Hepatocyte (in vitro differentiated cells): ENCODE results near the gene SLC12A7. TPM values are rescaled to one million over a fixed set of nuclear protein-coding genes. Genes with fewer than 3 reads are reported as not detected.

Source experiments
- DNase-seq: peaks from one replicate; pipeline ENCODE4 v3.0.0-alpha.2; 2016; ENCODE audit warnings: low spot score
- H2AFZ ChIP-seq: fragments of 200-600 bp; sonication (generic); 2 replicates; pipeline ENCODE4 v1.6.0; 2016; ENCODE audit warnings: antibody characterized with exemption, mild to moderate bottlenecking
- H3K27ac ChIP-seq: fragments of 200-600 bp; sonication (generic); 2 replicates; pipeline ENCODE4 v1.5.1; 2016; ENCODE audit warnings: mild to moderate bottlenecking
- H3K27me3 ChIP-seq: fragments of 200-600 bp; sonication (generic); 2 replicates; pipeline ENCODE4 v1.6.1; 2016
- H3K36me3 ChIP-seq: fragments of 200-600 bp; sonication (generic); replicated peaks from 2 replicates; pipeline ENCODE4 v1.5.1; 2016; ENCODE audit warnings: low read depth; ENCODE audit not compliant: insufficient read depth
- H3K4me1 ChIP-seq: fragments of 200-600 bp; sonication (generic); 2 replicates; pipeline ENCODE4 v1.5.1; 2016; ENCODE audit warnings: mild to moderate bottlenecking, moderate library complexity; ENCODE audit not compliant: insufficient read depth
- H3K4me2 ChIP-seq: fragments of 200-600 bp; sonication (generic); 2 replicates; pipeline ENCODE4 v1.6.0; 2016
- H3K4me3 ChIP-seq: fragments of 200-600 bp; sonication (generic); 2 replicates; pipeline ENCODE4 v1.5.1; 2016; ENCODE audit warnings: mild to moderate bottlenecking
- H3K79me2 ChIP-seq: fragments of 200-600 bp; sonication (generic); 2 replicates; pipeline ENCODE4 v1.6.0; 2017; ENCODE audit warnings: mild to moderate bottlenecking
- H3K9me2 ChIP-seq: fragments of 200-600 bp; sonication (generic); replicated peaks from 2 replicates; pipeline ENCODE4 v1.6.0; 2017; ENCODE audit warnings: mild to moderate bottlenecking; ENCODE audit not compliant: insufficient read depth
- H3K9me3 ChIP-seq: fragments of 200-600 bp; sonication (generic); 2 replicates; pipeline ENCODE4 v1.5.1; 2016; ENCODE audit warnings: low read depth, mild to moderate bottlenecking
- H4K20me1 ChIP-seq: fragments of 200-600 bp; sonication (generic); 2 replicates; pipeline ENCODE4 v1.6.0; 2016; ENCODE audit warnings: mild to moderate bottlenecking; ENCODE audit not compliant: insufficient read depth, poor library complexity, severe bottlenecking
- CTCF ChIP-seq: fragments of 200-600 bp; sonication (generic); IDR thresholded peaks from 2 replicates; pipeline ENCODE4 v1.5.1; 2016; ENCODE audit warnings: antibody characterized with exemption, mild to moderate bottlenecking; ENCODE audit not compliant: poor library complexity
- EZH2 ChIP-seq: fragments of 200-600 bp; sonication (generic); IDR thresholded peaks from 2 replicates; pipeline ENCODE4 v1.6.1; 2016; ENCODE audit warnings: antibody characterized with exemption, mild to moderate bottlenecking, borderline replicate concordance
- EZH2phosphoT487 ChIP-seq: fragments of 200-600 bp; sonication (generic); IDR thresholded peaks from one replicate; pipeline ENCODE4 v1.6.1; 2018; ENCODE audit warnings: antibody characterized with exemption, mild to moderate bottlenecking, low read depth, moderate library complexity; ENCODE audit not compliant: unreplicated experiment, severe bottlenecking
- WGBS: methylation state at CpG from one replicate; pipeline ENCODE4 v1.1.6; 2016; ENCODE audit warnings: low lambda C conversion rate; ENCODE audit errors: missing lambda C conversion rate; 5-methylcytosine and 5-hydroxymethylcytosine counted together
- polyA plus RNA-seq: library from polyadenylated mRNA; unstranded; fragments of >200 nt; fragmentation: Nextera tagmentation; extraction: Ambion mirVana; gene quantifications from 2 replicates; pipeline ENCODE4 v1.2.1, GENCODE V29; 2016
- total RNA-seq: library from RNA; depleted of rRNA; stranded (reverse); fragments of >200 nt; gene quantifications from 2 replicates; pipeline ENCODE4 v1.2.3, GENCODE V29; 2014

Gene SLC12A7
- total and polyA plus RNA-seq, 2 experiments from 2014 or later, result 30.2 to 34.3 TPM

GRCh38 chr5:1067141-1068121, 44.4 kb downstream of the SLC12A7 start:
- Histone ChIP-seq H4K20me1 (no peaks in the 10 kb centered on the region), H3K36me3 (no peaks in the 10 kb centered on the region), H3K27me3 (no peaks in the 10 kb centered on the region), H3K4me2 (no peak overlapping the region), H2AFZ (no peak overlapping the region), H3K79me2 (no peaks in the 10 kb centered on the region), H3K27ac (no peak overlapping the region), H3K4me1 (no peaks in the 10 kb centered on the region), H3K9me2 (no peaks in the 10 kb centered on the region), H3K9me3 (no peaks in the 10 kb centered on the region), H3K4me3 (no peak overlapping the region)
- TF ChIP-seq EZH2phosphoT487 (no peak), CTCF (no peak), EZH2 (no peak)
- 90% methylated on average over 45 of the region's 45 CpGs for WGBS
- no peak for DNase-seq

- H2AFZ ChIP-seq, result no peak overlapping the region
- H3K36me3 ChIP-seq, result no peaks in the 10 kb centered on the region
- H3K4me2 ChIP-seq, result no peak overlapping the region
- no peak overlapping the region for H3K4me3 ChIP-seq
- H4K20me1 ChIP-seq, result no peaks in the 10 kb centered on the region
- no peaks in the 10 kb centered on the region for H3K4me1 ChIP-seq
- no peaks in the 10 kb centered on the region for H3K9me2 ChIP-seq
- 89% methylated on average over 12 of the region's 12 CpGs for WGBS
- H3K79me2 ChIP-seq, result no peaks in the 10 kb centered on the region
- H3K9me3 ChIP-seq, result no peaks in the 10 kb centered on the region
- DNase-seq, result no peak
- no peaks in the 10 kb centered on the region for H3K27me3 ChIP-seq
- TF ChIP-seq EZH2 (no peak), CTCF (no peak), EZH2phosphoT487 (no peak)
- H3K27ac ChIP-seq, result no peak overlapping the region
These were observed 45.2 kb downstream of the SLC12A7 start for GRCh38 chr5:1066676-1067075.

GRCh38 chr5:1065891-1066650, 45.8 kb downstream of the SLC12A7 start:
- no peak overlapping the region for H2AFZ ChIP-seq
- no peaks in the 10 kb centered on the region for H3K79me2 ChIP-seq
- H3K4me3 ChIP-seq, result no peak overlapping the region
- no peaks in the 10 kb centered on the region for H3K27me3 ChIP-seq
- H3K36me3 ChIP-seq, result no peaks in the 10 kb centered on the region
- H3K9me3 ChIP-seq, result no peaks in the 10 kb centered on the region
- H4K20me1 ChIP-seq, result no peaks in the 10 kb centered on the region
- DNase-seq, result no peak
- no peak overlapping the region for H3K4me2 ChIP-seq
- no peak for TF ChIP-seq CTCF
- no peak for TF ChIP-seq EZH2phosphoT487
- no peak for TF ChIP-seq EZH2
- no peak overlapping the region for H3K27ac ChIP-seq
- WGBS, result 97% methylated on average over 15 of the region's 16 CpGs
- H3K9me2 ChIP-seq, result no peaks in the 10 kb centered on the region
- no peaks in the 10 kb centered on the region for H3K4me1 ChIP-seq
